ENCODE measurements around the gene NOP14.

- TF ChIP-seq POLR2AphosphoS5 (IDR thresholded peaks at IDR 0.05) (no peak), CTCF (IDR thresholded peaks at IDR 0.05) (no peak)
Measured at GRCh38 chr4:2923141-2923551, 40.1 kb downstream of the NOP14 start.

Measured in stomach (tissue), 4 donors.